ENCODE measurements around the gene SLC4A2.

SLC4A2 gene

DNA sequence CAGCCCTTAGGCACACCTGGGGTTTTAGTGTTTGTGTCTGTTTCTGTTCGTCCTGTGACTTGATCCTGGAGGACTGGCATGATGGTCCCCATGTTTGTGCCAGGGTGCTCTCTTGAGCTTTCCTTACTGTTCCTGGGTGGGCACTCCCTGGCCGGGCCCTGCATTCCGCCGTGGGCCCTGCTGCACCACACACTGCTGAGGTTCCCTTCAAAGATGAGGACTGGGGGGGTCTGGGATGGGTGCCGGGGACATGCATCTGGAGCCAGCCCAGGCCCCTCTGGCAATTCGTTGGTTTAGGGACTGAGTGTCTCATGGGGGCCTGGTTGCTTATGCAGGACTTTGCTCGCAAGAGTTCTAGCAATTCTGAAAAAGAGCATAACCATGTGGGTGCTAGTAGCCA, 31.6 kb downstream of the SLC4A2 start:
- no peak overlapping the region for H4K5ac ChIP-seq (ENCODE audit: low read length)
- H2BK5ac ChIP-seq (ENCODE audit: low read length): no peak overlapping the region
- WGBS (ENCODE audit: extremely low coverage, insufficient coverage, low lambda C conversion rate): no CpG with 5 or more reads among the region's 7 CpGs
- H3K36me3 ChIP-seq (ENCODE audit: control insufficient read depth, insufficient read depth, low read length): peaks cover 2% of the 10 kb centered on the region
- H3K4me2 ChIP-seq (ENCODE audit: low read length): no peak overlapping the region
- H3K4ac ChIP-seq (ENCODE audit: low read depth, low read length): no peak overlapping the region
- H3K27me3 ChIP-seq (ENCODE audit: insufficient read depth, low read length, poor library complexity): no peaks in the 10 kb centered on the region
- H3K4me3 ChIP-seq (ENCODE audit: low read length): no peak overlapping the region
- H3K79me2 ChIP-seq (ENCODE audit: control insufficient read depth, insufficient read depth, low read length): peaks cover 26% of the 10 kb centered on the region
- no peak overlapping the region for H3K9ac ChIP-seq (ENCODE audit: low read length)
- H3K23ac ChIP-seq (ENCODE audit: low read length): no peak overlapping the region
- no peak overlapping the region for H2BK120ac ChIP-seq (ENCODE audit: low read depth, low read length)
- H3K56ac ChIP-seq (ENCODE audit: low read length): no peak overlapping the region
- H4K8ac ChIP-seq (ENCODE audit: low read depth, low read length): no peak overlapping the region
- peaks cover 42% of the 10 kb centered on the region for H3K79me1 ChIP-seq (ENCODE audit: low read length)
- no peak overlapping the region for H2AK5ac ChIP-seq (ENCODE audit: low read length)
- no peak overlapping the region for H3K27ac ChIP-seq (ENCODE audit: low read depth, low read length)
- H3K4me1 ChIP-seq (ENCODE audit: control insufficient read depth, low read depth, low read length): peaks cover 11% of the 10 kb centered on the region
- no peak overlapping the region for H2BK15ac ChIP-seq (replicated peaks; ENCODE audit: low read depth)
- H3K18ac ChIP-seq (ENCODE audit: low read length): no peak overlapping the region
- no peak for DNase-seq

DNA sequence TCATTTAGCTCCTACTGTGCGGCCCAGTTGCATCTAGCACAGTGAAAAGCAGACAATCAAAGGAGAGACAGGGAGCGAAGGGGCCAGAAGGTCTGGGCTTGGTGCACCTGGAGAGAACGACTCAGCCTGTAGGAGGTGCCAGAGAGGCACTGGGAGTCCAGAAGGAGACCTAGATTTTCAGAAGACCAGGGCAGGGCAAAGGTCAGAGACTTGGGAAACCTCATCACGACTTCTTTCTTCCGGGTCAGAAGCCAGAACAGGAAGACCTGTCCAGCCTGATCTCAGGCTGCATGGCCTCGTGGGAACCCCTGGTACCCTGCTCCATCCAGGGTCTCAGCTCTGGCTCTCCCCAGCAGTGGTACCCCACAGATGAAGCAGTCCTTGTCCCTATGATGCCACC, 32.0 kb downstream of the SLC4A2 start:
- peak; percentile 70 for DNase-seq
- Histone ChIP-seq H3K9ac (ENCODE audit: low read length) (no peak overlapping the region), H3K4me2 (ENCODE audit: low read length) (no peak overlapping the region), H3K23ac (ENCODE audit: low read length) (no peak overlapping the region), H2BK5ac (ENCODE audit: low read length) (no peak overlapping the region), H4K8ac (ENCODE audit: low read depth, low read length) (no peak overlapping the region), H3K79me1 (ENCODE audit: low read length) (peaks cover 45% of the 10 kb centered on the region), H2BK15ac (replicated peaks; ENCODE audit: low read depth) (no peak overlapping the region), H3K4me3 (ENCODE audit: low read length) (no peak overlapping the region), H3K27ac (ENCODE audit: low read depth, low read length) (no peak overlapping the region), H3K4ac (ENCODE audit: low read depth, low read length) (no peak overlapping the region), H3K56ac (ENCODE audit: low read length) (no peak overlapping the region), H3K27me3 (ENCODE audit: insufficient read depth, low read length, poor library complexity) (no peaks in the 10 kb centered on the region), H3K4me1 (ENCODE audit: control insufficient read depth, low read depth, low read length) (peaks cover 11% of the 10 kb centered on the region), H2BK120ac (ENCODE audit: low read depth, low read length) (no peak overlapping the region), H3K79me2 (ENCODE audit: control insufficient read depth, insufficient read depth, low read length) (peaks cover 26% of the 10 kb centered on the region), H3K18ac (ENCODE audit: low read length) (no peak overlapping the region), H4K5ac (ENCODE audit: low read length) (no peak overlapping the region), H2AK5ac (ENCODE audit: low read length) (no peak overlapping the region), H3K36me3 (ENCODE audit: control insufficient read depth, insufficient read depth, low read length) (peaks cover 2% of the 10 kb centered on the region)
- no CpG with 5 or more reads among the region's 6 CpGs for WGBS (ENCODE audit: extremely low coverage, insufficient coverage, low lambda C conversion rate)

DNA sequence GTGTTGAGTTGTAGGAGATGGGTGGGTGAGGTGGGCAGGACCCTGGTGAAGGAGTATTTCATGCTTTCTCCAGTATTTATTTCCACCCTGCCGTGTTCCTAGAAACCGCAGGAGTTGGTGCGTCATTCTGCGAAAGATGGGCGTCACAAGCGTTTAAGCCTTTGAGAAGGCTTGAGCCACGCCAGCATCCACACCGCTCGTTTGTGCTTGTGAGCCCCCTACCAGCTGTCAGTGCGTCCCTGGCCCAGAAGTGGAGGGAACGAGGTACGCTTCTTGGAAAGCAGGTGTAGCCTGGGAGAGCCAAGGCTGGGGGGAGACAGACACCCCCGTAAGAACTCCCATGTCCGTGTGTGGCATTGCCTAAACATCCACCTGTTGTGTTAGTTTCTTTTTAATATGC, 32.6 kb downstream of the SLC4A2 start:
- Histone ChIP-seq H3K79me2 (ENCODE audit: control insufficient read depth, insufficient read depth, low read length) (peaks cover 26% of the 10 kb centered on the region), H2BK15ac (replicated peaks; ENCODE audit: low read depth) (no peak overlapping the region), H3K56ac (ENCODE audit: low read length) (no peak overlapping the region), H3K4me2 (ENCODE audit: low read length) (no peak overlapping the region), H4K5ac (ENCODE audit: low read length) (no peak overlapping the region), H4K8ac (ENCODE audit: low read depth, low read length) (no peak overlapping the region), H3K36me3 (ENCODE audit: control insufficient read depth, insufficient read depth, low read length) (peaks cover 2% of the 10 kb centered on the region), H3K18ac (ENCODE audit: low read length) (no peak overlapping the region), H3K4ac (ENCODE audit: low read depth, low read length) (no peak overlapping the region), H3K9ac (ENCODE audit: low read length) (no peak overlapping the region), H3K4me1 (ENCODE audit: control insufficient read depth, low read depth, low read length) (peaks cover 11% of the 10 kb centered on the region), H3K27me3 (ENCODE audit: insufficient read depth, low read length, poor library complexity) (no peaks in the 10 kb centered on the region), H2BK120ac (ENCODE audit: low read depth, low read length) (no peak overlapping the region), H2AK5ac (ENCODE audit: low read length) (no peak overlapping the region), H3K79me1 (ENCODE audit: low read length) (peaks cover 45% of the 10 kb centered on the region), H2BK5ac (ENCODE audit: low read length) (no peak overlapping the region), H3K23ac (ENCODE audit: low read length) (no peak overlapping the region), H3K4me3 (ENCODE audit: low read length) (no peak overlapping the region), H3K27ac (ENCODE audit: low read depth, low read length) (no peak overlapping the region)
- DNase-seq: no peak
- no CpG with 5 or more reads among the region's 14 CpGs for WGBS (ENCODE audit: extremely low coverage, insufficient coverage, low lambda C conversion rate)

DNA sequence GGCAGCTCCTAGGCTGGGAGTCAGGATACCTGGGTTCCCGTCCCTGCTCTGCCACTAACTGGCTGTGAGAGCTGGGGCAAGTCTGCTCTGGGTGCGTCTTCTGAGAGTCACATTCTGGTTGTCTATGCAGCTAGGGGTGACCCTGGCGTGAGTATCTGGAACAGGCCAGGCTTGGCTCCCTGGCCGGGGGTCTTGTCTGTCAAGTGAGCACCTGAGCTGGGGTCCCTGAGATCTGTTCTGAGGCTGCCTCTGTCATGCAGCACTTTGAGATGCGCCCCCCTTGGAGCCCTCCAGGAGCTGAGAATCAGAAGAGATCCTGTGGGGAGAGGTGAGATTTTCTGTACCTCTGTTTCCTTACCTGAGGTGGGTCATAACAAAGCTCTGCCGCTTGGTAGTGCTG, 34.4 kb downstream of the SLC4A2 start:
- WGBS (ENCODE audit: extremely low coverage, insufficient coverage, low lambda C conversion rate): no CpG with 5 or more reads among the region's 6 CpGs

DNA sequence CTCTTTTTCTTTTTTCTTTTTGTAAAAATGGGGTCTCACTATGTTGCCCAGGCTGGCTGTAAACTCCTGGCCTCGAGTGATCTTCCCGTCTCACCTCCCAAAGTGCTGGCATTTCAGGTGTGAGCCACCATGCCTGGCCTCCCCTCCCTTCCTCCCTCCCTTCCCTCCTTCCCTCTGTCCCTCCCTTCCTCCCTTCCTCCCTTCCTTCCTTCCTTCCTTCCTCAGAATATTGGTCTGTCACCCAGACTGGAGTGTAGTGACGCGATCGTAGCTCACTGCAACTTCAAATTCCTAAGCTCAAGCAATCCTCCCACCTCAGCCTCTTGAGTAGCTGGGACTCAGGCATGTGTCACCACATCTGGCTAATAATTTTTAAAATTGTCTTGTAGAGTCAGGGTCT, 35.3 kb downstream of the SLC4A2 start:
- Histone ChIP-seq H2BK15ac (replicated peaks; ENCODE audit: low read depth) (no peak overlapping the region), H3K4me2 (ENCODE audit: low read length) (no peak overlapping the region), H3K27ac (ENCODE audit: low read depth, low read length) (no peak overlapping the region), H2BK120ac (ENCODE audit: low read depth, low read length) (no peak overlapping the region), H4K8ac (ENCODE audit: low read depth, low read length) (no peak overlapping the region), H3K36me3 (ENCODE audit: control insufficient read depth, insufficient read depth, low read length) (peaks cover under 1% of the 10 kb centered on the region), H3K27me3 (ENCODE audit: insufficient read depth, low read length, poor library complexity) (no peaks in the 10 kb centered on the region), H3K79me2 (ENCODE audit: control insufficient read depth, insufficient read depth, low read length) (peaks cover 23% of the 10 kb centered on the region), H3K23ac (ENCODE audit: low read length) (no peak overlapping the region), H3K56ac (ENCODE audit: low read length) (no peak overlapping the region), H3K79me1 (ENCODE audit: low read length) (peaks cover 39% of the 10 kb centered on the region), H2BK5ac (ENCODE audit: low read length) (no peak overlapping the region), H3K4me1 (ENCODE audit: control insufficient read depth, low read depth, low read length) (peaks cover under 1% of the 10 kb centered on the region), H3K18ac (ENCODE audit: low read length) (no peak overlapping the region), H3K4ac (ENCODE audit: low read depth, low read length) (no peak overlapping the region), H3K9ac (ENCODE audit: low read length) (no peak overlapping the region), H2AK5ac (ENCODE audit: low read length) (no peak overlapping the region), H4K5ac (ENCODE audit: low read length) (no peak overlapping the region), H3K4me3 (ENCODE audit: low read length) (no peak overlapping the region)
- DNase-seq: no peak
- no CpG with 5 or more reads among the region's 5 CpGs for WGBS (ENCODE audit: extremely low coverage, insufficient coverage, low lambda C conversion rate)

More for the DNA sequence above, 34.4 kb downstream of the SLC4A2 start:
- Histone ChIP-seq H3K56ac (ENCODE audit: low read length) (no peak overlapping the region), H2BK5ac (ENCODE audit: low read length) (no peak overlapping the region), H3K18ac (ENCODE audit: low read length) (no peak overlapping the region), H3K4me2 (ENCODE audit: low read length) (no peak overlapping the region), H3K4me1 (ENCODE audit: control insufficient read depth, low read depth, low read length) (peaks cover 9% of the 10 kb centered on the region), H3K9ac (ENCODE audit: low read length) (no peak overlapping the region), H3K23ac (ENCODE audit: low read length) (no peak overlapping the region), H3K27ac (ENCODE audit: low read depth, low read length) (no peak overlapping the region), H2BK120ac (ENCODE audit: low read depth, low read length) (no peak overlapping the region), H4K8ac (ENCODE audit: low read depth, low read length) (no peak overlapping the region), H3K4ac (ENCODE audit: low read depth, low read length) (no peak overlapping the region), H3K79me1 (ENCODE audit: low read length) (peaks cover 41% of the 10 kb centered on the region), H4K5ac (ENCODE audit: low read length) (no peak overlapping the region), H3K4me3 (ENCODE audit: low read length) (no peak overlapping the region), H2AK5ac (ENCODE audit: low read length) (no peak overlapping the region), H3K79me2 (ENCODE audit: control insufficient read depth, insufficient read depth, low read length) (peaks cover 24% of the 10 kb centered on the region), H2BK15ac (replicated peaks; ENCODE audit: low read depth) (no peak overlapping the region), H3K36me3 (ENCODE audit: control insufficient read depth, insufficient read depth, low read length) (peaks cover 2% of the 10 kb centered on the region), H3K27me3 (ENCODE audit: insufficient read depth, low read length, poor library complexity) (no peaks in the 10 kb centered on the region)
- no peak for DNase-seq

DNA sequence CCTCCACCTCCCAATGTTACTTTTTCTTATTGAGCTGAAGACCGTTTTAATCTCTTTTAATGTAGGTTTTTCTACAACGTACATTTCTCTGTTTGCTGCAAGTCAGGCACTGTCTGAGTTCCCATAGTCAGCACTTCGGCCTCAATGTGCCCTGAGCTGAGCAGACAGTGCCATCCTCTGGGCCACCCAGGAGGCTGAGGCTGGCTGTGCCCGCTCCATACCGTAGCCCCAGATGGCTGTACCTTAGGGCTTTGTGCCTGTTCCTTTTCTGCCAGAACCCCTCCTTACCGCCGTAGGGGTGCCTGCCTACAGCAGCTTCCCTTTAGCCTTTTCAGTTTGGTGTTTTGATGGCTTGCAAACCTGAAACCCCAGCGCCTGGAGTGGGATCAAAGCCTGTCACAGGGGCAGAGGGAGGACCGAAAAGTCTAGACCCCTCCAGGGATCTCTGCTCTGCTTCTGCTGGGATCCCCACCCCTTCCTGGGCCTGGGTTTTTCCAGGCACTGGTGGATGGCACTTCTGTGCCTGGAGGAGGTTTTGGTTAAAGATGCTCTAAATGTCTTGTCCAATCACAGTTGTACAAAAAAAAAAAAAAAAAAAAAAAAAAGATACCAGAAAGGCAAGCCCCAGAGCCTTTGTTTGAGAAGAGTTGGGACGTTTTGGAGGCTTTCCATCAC, 35.9 kb downstream of the SLC4A2 start:
- Histone ChIP-seq H3K4me2 (ENCODE audit: low read length) (no peak overlapping the region), H4K8ac (ENCODE audit: low read depth, low read length) (no peak overlapping the region), H2BK5ac (ENCODE audit: low read length) (no peak overlapping the region), H3K79me1 (ENCODE audit: low read length) (peaks cover 41% of the 10 kb centered on the region), H2BK120ac (ENCODE audit: low read depth, low read length) (no peak overlapping the region), H3K9ac (ENCODE audit: low read length) (no peak overlapping the region), H3K4me1 (ENCODE audit: control insufficient read depth, low read depth, low read length) (no peaks in the 10 kb centered on the region), H3K27ac (ENCODE audit: low read depth, low read length) (no peak overlapping the region), H3K27me3 (ENCODE audit: insufficient read depth, low read length, poor library complexity) (no peaks in the 10 kb centered on the region), H3K18ac (ENCODE audit: low read length) (no peak overlapping the region), H4K5ac (ENCODE audit: low read length) (no peak overlapping the region), H3K4me3 (ENCODE audit: low read length) (no peak overlapping the region), H3K23ac (ENCODE audit: low read length) (no peak overlapping the region), H3K79me2 (ENCODE audit: control insufficient read depth, insufficient read depth, low read length) (peaks cover 21% of the 10 kb centered on the region), H3K36me3 (ENCODE audit: control insufficient read depth, insufficient read depth, low read length) (no peaks in the 10 kb centered on the region), H2BK15ac (replicated peaks; ENCODE audit: low read depth) (no peak overlapping the region), H3K56ac (ENCODE audit: low read length) (no peak overlapping the region), H2AK5ac (ENCODE audit: low read length) (no peak overlapping the region), H3K4ac (ENCODE audit: low read depth, low read length) (no peak overlapping the region)
- DNase-seq: no peak
- WGBS (ENCODE audit: extremely low coverage, insufficient coverage, low lambda C conversion rate): no CpG with 5 or more reads among the region's 10 CpGs
